ENCODE data around the gene RPL31.

Gene RPL31

GRCh38 chr2:101007415-101008345, 5.6 kb downstream of the RPL31 start:
- H3K4me2 ChIP-seq (ENCODE audit: low read length) = no peak overlapping the region
- H3K36me3 ChIP-seq (ENCODE audit: control insufficient read depth, insufficient read depth, low read length) = no peaks in the 10 kb centered on the region
- no peaks in the 10 kb centered on the region for H3K79me2 ChIP-seq
- no peak overlapping the region for H3K4me3 ChIP-seq (ENCODE audit: low read depth, low read length)
- no peak overlapping the region for H3K9ac ChIP-seq
- no peaks in the 10 kb centered on the region for H3K9me3 ChIP-seq (ENCODE audit: control insufficient read depth, low read length)
- no peaks in the 10 kb centered on the region for H3K27me3 ChIP-seq (ENCODE audit: control insufficient read depth, insufficient read depth, low read length)
- no peak for TF ChIP-seq CTCF (IDR thresholded peaks at IDR 0.05)
- no peak overlapping the region for H2AFZ ChIP-seq
- H3K27ac ChIP-seq = peak overlapping the region; percentile 42
- H3K4me1 ChIP-seq = peaks cover 13% of the 10 kb centered on the region

GRCh38 chr2:101011152-101011551, 9.1 kb downstream of the RPL31 start:
- peaks cover 9% of the 10 kb centered on the region for H3K4me1 ChIP-seq
- H3K36me3 ChIP-seq (ENCODE audit: control insufficient read depth, insufficient read depth, low read length) = no peaks in the 10 kb centered on the region
- no peaks in the 10 kb centered on the region for H3K9me3 ChIP-seq (ENCODE audit: control insufficient read depth, low read length)
- no peak for TF ChIP-seq CTCF (IDR thresholded peaks at IDR 0.05)
- no peak overlapping the region for H3K9ac ChIP-seq
- no peak overlapping the region for H3K4me3 ChIP-seq (ENCODE audit: low read depth, low read length)
- no peak overlapping the region for H3K4me2 ChIP-seq (ENCODE audit: low read length)
- H3K79me2 ChIP-seq = no peaks in the 10 kb centered on the region
- H2AFZ ChIP-seq = no peak overlapping the region
- H3K27ac ChIP-seq = no peak overlapping the region
- H3K27me3 ChIP-seq (ENCODE audit: control insufficient read depth, insufficient read depth, low read length) = no peaks in the 10 kb centered on the region

GRCh38 chr2:101012054-101012705, 10.1 kb downstream of the RPL31 start:
- peaks cover 8% of the 10 kb centered on the region for H3K4me1 ChIP-seq
- no peaks in the 10 kb centered on the region for H3K79me2 ChIP-seq
- TF ChIP-seq CTCF (IDR thresholded peaks at IDR 0.05) = no peak
- H2AFZ ChIP-seq = no peak overlapping the region
- no peak overlapping the region for H3K4me3 ChIP-seq (ENCODE audit: low read depth, low read length)
- H3K4me2 ChIP-seq (ENCODE audit: low read length) = no peak overlapping the region
- no peaks in the 10 kb centered on the region for H3K36me3 ChIP-seq (ENCODE audit: control insufficient read depth, insufficient read depth, low read length)
- H3K27ac ChIP-seq = no peak overlapping the region
- no peaks in the 10 kb centered on the region for H3K9me3 ChIP-seq (ENCODE audit: control insufficient read depth, low read length)
- no peaks in the 10 kb centered on the region for H3K27me3 ChIP-seq (ENCODE audit: control insufficient read depth, insufficient read depth, low read length)
- H3K9ac ChIP-seq = no peak overlapping the region

GRCh38 chr2:101012706-101013181, 10.7 kb downstream of the RPL31 start:
- no peaks in the 10 kb centered on the region for H3K79me2 ChIP-seq
- no peak overlapping the region for H3K9ac ChIP-seq
- peak; percentile 88 for TF ChIP-seq CTCF (IDR thresholded peaks at IDR 0.05)
- no peaks in the 10 kb centered on the region for H3K27me3 ChIP-seq (ENCODE audit: control insufficient read depth, insufficient read depth, low read length)
- peaks cover 8% of the 10 kb centered on the region for H3K4me1 ChIP-seq
- no peak overlapping the region for H2AFZ ChIP-seq
- no peaks in the 10 kb centered on the region for H3K9me3 ChIP-seq (ENCODE audit: control insufficient read depth, low read length)
- no peak overlapping the region for H3K4me3 ChIP-seq (ENCODE audit: low read depth, low read length)
- no peak overlapping the region for H3K4me2 ChIP-seq (ENCODE audit: low read length)
- H3K27ac ChIP-seq = no peak overlapping the region
- H3K36me3 ChIP-seq (ENCODE audit: control insufficient read depth, insufficient read depth, low read length) = no peaks in the 10 kb centered on the region
